IMR-90 (cell line): ENCODE measurements around the gene MYL6. TPM values are rescaled to one million over a fixed set of nuclear protein-coding genes. Genes with fewer than 3 reads are reported as not detected.

ENCODE experiments used
- ATAC-seq: fragments of 200-7000 bp; cut with Tn5 transposase; 2 replicates; pipeline ENCODE4 v1.9.1; 2020; ENCODE audit warnings: low read depth, mild to moderate bottlenecking, moderate library complexity
- BruUV-seq: library from RNA; stranded (reverse); fragments of 400-500 nt; replicated peaks from 2 replicates; lab custom pipeline; 2021; lab: Mats Ljungman, UMichigan
- CTCF ChIA-PET: fragments of 300-600 bp; formaldehyde crosslinking; extraction: SDS; loops from one replicate; lab custom pipeline; 2021; ENCODE audit warnings: antibody characterized with exemption; lab: Yijun Ruan, JAX
- POLR2A ChIA-PET: fragments of 300-600 bp; sonication (Branson Sonifier 250); formaldehyde crosslinking; loops from one replicate; lab custom pipeline; 2022; ENCODE audit warnings: antibody characterized with exemption; ENCODE audit not compliant: unreplicated experiment; lab: Charles Lee
- DNase-seq: peaks from one replicate; pipeline ENCODE4 v3.0.0; 2013
- H2AFZ ChIP-seq: replicated peaks from 2 replicates; pipeline ENCODE3; 2013; ENCODE audit warnings: low read length, mild to moderate bottlenecking; ENCODE audit not compliant: poor library complexity
- H2AK5ac ChIP-seq: 2 replicates; pipeline ENCODE4 v1.6.1; 2013; ENCODE audit warnings: low read depth, low read length, inconsistent platforms
- H2AK9ac ChIP-seq: replicated peaks from 2 replicates; pipeline ENCODE3; 2013; ENCODE audit warnings: mild to moderate bottlenecking, low read depth, low read length, moderate library complexity; ENCODE audit not compliant: poor library complexity
- H2BK120ac ChIP-seq: 2 replicates; pipeline ENCODE4 v1.6.1; 2013; ENCODE audit warnings: low read depth, low read length, inconsistent platforms
- H2BK15ac ChIP-seq: 3 replicates; pipeline ENCODE4 v1.6.1; 2013; ENCODE audit warnings: low read depth, low read length, inconsistent platforms
- H2BK20ac ChIP-seq: 2 replicates; pipeline ENCODE4 v1.6.1; 2013; ENCODE audit warnings: low read depth, mild to moderate bottlenecking, inconsistent platforms, low read length, moderate library complexity
- H2BK5ac ChIP-seq: 2 replicates; pipeline ENCODE4 v1.6.1; 2013; ENCODE audit warnings: mild to moderate bottlenecking, low read depth, low read length, inconsistent platforms; ENCODE audit not compliant: poor library complexity, severe bottlenecking
- H3K14ac ChIP-seq: replicated peaks from 2 replicates; pipeline ENCODE4 v1.6.1; 2013; ENCODE audit warnings: low read depth, low read length, inconsistent platforms
- H3K18ac ChIP-seq: 2 replicates; pipeline ENCODE4 v1.6.1; 2013; ENCODE audit warnings: low read depth, low read length, control low read depth
- H3K23ac ChIP-seq: 2 replicates; pipeline ENCODE4 v1.6.1; 2013; ENCODE audit warnings: low read depth, low read length, inconsistent platforms
- H3K27ac ChIP-seq: 2 replicates; pipeline ENCODE4 v1.5.1; 2013; ENCODE audit warnings: mild to moderate bottlenecking, control low read depth, low read length; ENCODE audit not compliant: insufficient read depth
- H3K27me3 ChIP-seq: 2 replicates; pipeline ENCODE4 v1.6.1; 2013; ENCODE audit warnings: low read length; ENCODE audit not compliant: control insufficient read depth, insufficient read depth
- H3K36me3 ChIP-seq: 2 replicates; pipeline ENCODE4 v1.6.1; 2013; ENCODE audit warnings: low read length, mixed read lengths; ENCODE audit not compliant: control insufficient read depth, insufficient read depth
- H3K4ac ChIP-seq: 2 replicates; pipeline ENCODE4 v1.6.1; 2013; ENCODE audit warnings: low read depth, low read length, inconsistent platforms
- H3K4me1 ChIP-seq: 2 replicates; pipeline ENCODE4 v1.6.1; 2013; ENCODE audit warnings: low read length, mixed read lengths; ENCODE audit not compliant: control insufficient read depth, insufficient read depth
- H3K4me2 ChIP-seq: 2 replicates; pipeline ENCODE4 v1.6.1; 2013; ENCODE audit warnings: low read depth, mild to moderate bottlenecking, control low read depth, low read length, moderate library complexity
- H3K4me3 ChIP-seq: 2 replicates; pipeline ENCODE4 v1.5.1; 2013; ENCODE audit warnings: low read depth, mild to moderate bottlenecking, control low read depth, low read length, moderate library complexity; ENCODE audit not compliant: insufficient read depth
- H3K56ac ChIP-seq: 2 replicates; pipeline ENCODE4 v1.6.1; 2013; ENCODE audit warnings: low read length, inconsistent platforms; ENCODE audit not compliant: insufficient read depth; ENCODE audit errors: extremely low read depth
- H3K79me1 ChIP-seq, 2 experiments: 2 replicates each; pipeline ENCODE4 v1.6.1; 2013; ENCODE audit warnings: low read length in 2 of 2, inconsistent platforms in 1 of 2, low read depth in 1 of 2
- H3K9ac ChIP-seq: 2 replicates; pipeline ENCODE4 v1.6.1; 2013; ENCODE audit warnings: low read depth, low read length, control low read depth
- H3K9me1 ChIP-seq: 2 replicates; pipeline ENCODE4 v1.6.1; 2013; ENCODE audit warnings: low read length, inconsistent platforms; ENCODE audit not compliant: insufficient read depth
- H3K9me3 ChIP-seq: 2 replicates; pipeline ENCODE4 v1.6.1; 2013; ENCODE audit warnings: low read length; ENCODE audit not compliant: control insufficient read depth, insufficient read depth
- H4K20me1 ChIP-seq: 2 replicates; pipeline ENCODE4 v1.6.1; 2013; ENCODE audit warnings: low read length, inconsistent platforms; ENCODE audit not compliant: insufficient read depth
- H4K5ac ChIP-seq: 2 replicates; pipeline ENCODE4 v1.6.1; 2013; ENCODE audit warnings: mild to moderate bottlenecking, low read depth, low read length, control low read depth
- H4K8ac ChIP-seq, 2 experiments: 2 replicates each; pipeline ENCODE4 v1.6.1; 2013; ENCODE audit warnings: low read depth in 2 of 2, low read length in 2 of 2, control low read depth in 1 of 2, inconsistent platforms in 1 of 2
- H4K91ac ChIP-seq: 2 replicates; pipeline ENCODE4 v1.6.1; 2013; ENCODE audit warnings: low read depth, low read length, inconsistent platforms; ENCODE audit not compliant: insufficient read depth
- BHLHE40 ChIP-seq: fragments of 150-350 bp; IDR thresholded peaks from 2 replicates; pipeline ENCODE4 v1.6.1; 2016; ENCODE audit warnings: mild to moderate bottlenecking, low read depth, low read length
- MAZ ChIP-seq: IDR thresholded peaks from 2 replicates; pipeline ENCODE4 v1.6.1; 2012; ENCODE audit warnings: low read depth, mild to moderate bottlenecking, low read length, improper control_type of control experiment, moderate library complexity, borderline replicate concordance
- MXI1 ChIP-seq: IDR thresholded peaks from 2 replicates; pipeline ENCODE4 v1.6.1; 2012; ENCODE audit warnings: low read depth, mild to moderate bottlenecking, low read length, moderate library complexity, borderline replicate concordance
- NFE2L2 ChIP-seq: fragments of 150-350 bp; IDR thresholded peaks from 2 replicates; pipeline ENCODE4 v1.6.1; 2016; ENCODE audit warnings: low read depth, mild to moderate bottlenecking, low read length
- RAD21 ChIP-seq: IDR thresholded peaks from 2 replicates; pipeline ENCODE4 v1.6.1; 2012; ENCODE audit warnings: low read length, improper control_type of control experiment
- SMC3 ChIP-seq: fragments of 150-350 bp; IDR thresholded peaks from 2 replicates; pipeline ENCODE4 v1.6.1; 2016; ENCODE audit warnings: low read depth, mild to moderate bottlenecking, antibody characterized with exemption, low read length, moderate library complexity
- WGBS, 2 experiments: methylation state at CpG; one replicate each; pipeline versions ENCODE4 v1.1.5 to v1.1.7; 2013; ENCODE audit warnings: missing lambda C conversion rate in 2 of 2; ENCODE audit not compliant: insufficient read length in 1 of 2; ENCODE audit errors: extremely low coverage in 2 of 2; 5-methylcytosine and 5-hydroxymethylcytosine counted together
- dilution Hi-C: fragments of 300-500 bp; cut with HindIII; formaldehyde crosslinking; loops from one replicate; pipeline ENCODE4 v1.14.3; 2018; ENCODE audit warnings: low sequenced_read_pairs; ENCODE audit not compliant: unreplicated experiment
- in situ Hi-C: fragments of 300-500 bp; cut with MboI; formaldehyde crosslinking; loops from 3 replicates; pipeline ENCODE4 v1.14.3; 2019; ENCODE audit warnings: low sequenced_read_pairs, inconsistent platforms, mixed read lengths
- intact Hi-C: fragments of 100-400 bp; cut with micrococcal nuclease; formaldehyde crosslinking; loops from 2 replicates; pipeline ENCODE4 v1.10.0; 2022
- polyA plus RNA-seq, 3 experiments: library from polyadenylated mRNA; depleted of rRNA; stranded (reverse); fragments of >200 nt; gene quantifications; 2 replicates each; pipeline ENCODE4 v1.2.3, GENCODE V29; 2012; ENCODE audit warnings: low replicate concordance in 1 of 3
- total RNA-seq: library from RNA; depleted of rRNA; stranded (reverse); fragments of >200 nt; gene quantifications from 2 replicates; pipeline ENCODE4 v1.2.3, GENCODE V29; 2012
- TF ChIP-seq, protein P1 (sequence below): conservative IDR thresholded peaks from 2 replicates; pipeline ENCODE4 v1.5.1; 2012; ENCODE audit warnings: mild to moderate bottlenecking, low read depth, low read length, improper control_type of control experiment

MYL6 gene
- total and polyA plus RNA-seq, 2 of the 4 experiments (the other 2 are of a cell fraction), result 4,816 to 6,979 TPM

GRCh38 chr12:56189099-56189917 lies 31.1 kb downstream of the MYL6 start, which contains the start of gene SMARCC2:
SMARCC2 (minus strand) TSS chr12:56189483; CDS start chr12:56189461, 22 bp downstream.
- H3K36me3 ChIP-seq, result peaks cover 9% of the 10 kb centered on the region
- H2AK5ac ChIP-seq, result peak within 1 kb of the TSS; percentile 64
- H3K27ac ChIP-seq, result peak within 1 kb of the TSS; percentile 93
- H2BK20ac ChIP-seq, result peak within 1 kb of the TSS; percentile 65; the same call in 1 of the 2 replicates
- H3K14ac ChIP-seq, result peak within 1 kb of the TSS; percentile 97
- dilution Hi-C loops (no loop called here), in situ Hi-C loops (loop anchor here (5.0 kb wide), 1 partner anchor 62 kb away; the partner anchor contains the start of gene ESYT1), intact Hi-C loops (loop anchor here (1.0 to 2.0 kb wide), 2 partner anchors 63 to 70 kb away; no protein-coding TSS in a partner anchor)
- peaks cover 14% of the 10 kb centered on the region; the same call in 1 of the 2 replicates for H4K20me1 ChIP-seq
- peaks cover 5% of the 10 kb centered on the region; the same call in 1 of the 2 replicates for H3K9me1 ChIP-seq
- no TSS peak for BruUV-seq
- H3K18ac ChIP-seq, result peak within 1 kb of the TSS; percentile 61
- ChIA-PET CTCF (interaction anchor here (0.6 to 2.6 kb wide), 20 partner anchors 10 to 275 kb away, joined by 3 to 27 read pairs (median 4); partner anchors contain the start of genes ANKRD52, ESYT1, RNF41 and ZC3H10), POLR2A (interaction anchor here (0.6 to 1.3 kb wide), 4 partner anchors 23 to 71 kb away, joined by 3 to 7 read pairs (median 4); partner anchors contain the start of genes RNF41 and ZC3H10)
- H3K79me1 ChIP-seq, result peaks cover 22 to 41% of the 10 kb centered on the region in 2 experiments
- H4K5ac ChIP-seq, result peak within 1 kb of the TSS; percentile 83
- H2AFZ ChIP-seq, result peak within 1 kb of the TSS; percentile 100
- H4K91ac ChIP-seq, result peak within 1 kb of the TSS; percentile 83
- H3K23ac ChIP-seq, result peak within 1 kb of the TSS; percentile 92
- H3K4me2 ChIP-seq, result peak within 1 kb of the TSS; percentile 97
- H3K27me3 ChIP-seq, result no peaks in the 10 kb centered on the region
- 1% methylated on average over 53 of the region's 93 CpGs; no CpG with 5 or more reads in 1 of the 2 experiments for WGBS, 2 experiments
- H3K56ac ChIP-seq, result peak within 1 kb of the TSS; percentile 61
- TF ChIP-seq NFE2L2, result no peak
- TF ChIP-seq MXI1, result no peak
- TF ChIP-seq, protein P1, sequence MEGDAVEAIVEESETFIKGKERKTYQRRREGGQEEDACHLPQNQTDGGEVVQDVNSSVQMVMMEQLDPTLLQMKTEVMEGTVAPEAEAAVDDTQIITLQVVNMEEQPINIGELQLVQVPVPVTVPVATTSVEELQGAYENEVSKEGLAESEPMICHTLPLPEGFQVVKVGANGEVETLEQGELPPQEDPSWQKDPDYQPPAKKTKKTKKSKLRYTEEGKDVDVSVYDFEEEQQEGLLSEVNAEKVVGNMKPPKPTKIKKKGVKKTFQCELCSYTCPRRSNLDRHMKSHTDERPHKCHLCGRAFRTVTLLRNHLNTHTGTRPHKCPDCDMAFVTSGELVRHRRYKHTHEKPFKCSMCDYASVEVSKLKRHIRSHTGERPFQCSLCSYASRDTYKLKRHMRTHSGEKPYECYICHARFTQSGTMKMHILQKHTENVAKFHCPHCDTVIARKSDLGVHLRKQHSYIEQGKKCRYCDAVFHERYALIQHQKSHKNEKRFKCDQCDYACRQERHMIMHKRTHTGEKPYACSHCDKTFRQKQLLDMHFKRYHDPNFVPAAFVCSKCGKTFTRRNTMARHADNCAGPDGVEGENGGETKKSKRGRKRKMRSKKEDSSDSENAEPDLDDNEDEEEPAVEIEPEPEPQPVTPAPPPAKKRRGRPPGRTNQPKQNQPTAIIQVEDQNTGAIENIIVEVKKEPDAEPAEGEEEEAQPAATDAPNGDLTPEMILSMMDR, result peak; percentile 97
- TF ChIP-seq BHLHE40, result 0 out of 2 replicates have a peak, but pooled peaks have one; percentile 5
- TF ChIP-seq MAZ, result peak; percentile 62; the same call in 1 of the 2 replicates
- peak; percentile 65 for TF ChIP-seq RAD21
- peak; percentile 70 for TF ChIP-seq SMC3
- H3K4me1 ChIP-seq, result peaks cover 7% of the 10 kb centered on the region
- H3K4ac ChIP-seq, result peak within 1 kb of the TSS; percentile 95
- peak within 1 kb of the TSS; percentile 95 for H3K4me3 ChIP-seq
- H2BK15ac ChIP-seq, result peak within 1 kb of the TSS; percentile 77; the same call in 1 of the 3 replicates
- H3K9me3 ChIP-seq, result no peaks in the 10 kb centered on the region
- peak within 1 kb of the TSS; percentile 86 for H2BK120ac ChIP-seq
- peak within 1 kb of the TSS; percentile 95 for H3K9ac ChIP-seq
- peak within 1 kb of the TSS; percentile 84 for H2BK5ac ChIP-seq
- peak within 1 kb of the TSS; percentile 99 for H2AK9ac ChIP-seq
- H4K8ac ChIP-seq, result peak within 1 kb of the TSS; percentile 83 to 94
- peak; percentile 86 for ATAC-seq
- DNase-seq, result peak; percentile 85
